Astrocyte (in vitro differentiated cells and primary cell): ENCODE results near the gene NDUFB8.

ENCODE experiments used
- CTCF ChIP-seq: IDR thresholded peaks from 2 replicates; pipeline ENCODE4 v1.5.1; 2011; ENCODE audit warnings: low read depth, mild to moderate bottlenecking, inconsistent platforms, low read length, moderate library complexity; ENCODE audit not compliant: insufficient read depth
- EZH2 ChIP-seq: IDR thresholded peaks from 2 replicates; pipeline ENCODE4 v1.6.1; 2012; ENCODE audit warnings: mild to moderate bottlenecking, low read length, inconsistent platforms; ENCODE audit not compliant: insufficient read depth

- TF ChIP-seq EZH2 (peak; percentile 56), CTCF (peak; percentile 69)
Measured at GRCh38 chr10:100482181-100482833, 47.4 kb downstream of the NDUFB8 start.
